ENCODE data around the gene IDE.
"Not testable (repeated sequence)": the region's sequence is repeated elsewhere in the genome, so short reads cannot be mapped to it uniquely, and the experiment has no call there.

The IDE gene

GRCh38 chr10:92419740-92420545 lies 153.9 kb downstream of the IDE start:
- DNase-seq (ENCODE audit: low read depth in 2 of 2), result no peak

DNA sequence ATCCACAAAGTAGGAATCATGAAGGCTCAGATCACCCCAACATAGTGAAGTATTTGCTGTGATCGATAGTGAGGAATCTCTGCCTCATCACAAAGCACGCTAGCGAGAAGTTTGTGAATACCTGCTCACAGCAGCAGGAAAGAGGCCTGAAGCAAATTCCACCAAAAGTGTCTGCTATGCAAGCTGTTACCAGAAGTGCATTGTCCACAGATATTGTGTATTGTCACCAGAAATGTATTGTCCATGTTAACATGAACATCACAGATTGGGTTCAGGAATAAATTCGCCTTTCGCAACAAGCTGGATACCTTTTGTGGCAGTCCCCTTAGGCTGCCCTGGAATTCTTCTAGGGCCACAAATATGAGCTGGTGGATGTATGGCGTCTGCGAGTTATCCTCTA lies 155.0 kb downstream of the IDE start:
- no peak for DNase-seq (ENCODE audit: low read depth in 2 of 2)

DNA sequence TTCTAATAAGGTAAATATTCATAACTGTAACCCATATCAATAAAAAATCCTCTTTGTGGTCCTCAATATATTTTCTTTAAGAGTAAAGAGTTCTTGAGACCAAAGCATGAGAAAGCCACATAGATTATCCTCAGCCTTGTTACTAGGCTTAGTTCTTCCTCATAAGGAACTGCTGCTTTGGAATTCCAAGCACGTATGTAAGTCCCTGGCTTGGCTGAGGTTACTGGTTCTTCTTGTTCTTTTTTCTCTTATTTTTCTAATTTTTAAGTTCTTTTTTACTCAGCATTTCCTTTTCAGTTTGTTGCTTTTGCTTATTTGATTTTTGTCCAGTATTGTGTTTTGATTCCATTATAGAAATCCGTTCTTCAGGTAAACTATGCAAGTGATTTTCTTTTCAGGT lies 155.7 kb downstream of the IDE start:
- no peak for DNase-seq (ENCODE audit: low read depth in 2 of 2)

GRCh38 chr10:92413519-92413918 lies 160.4 kb downstream of the IDE start:
- no peak for DNase-seq (ENCODE audit: low read depth in 2 of 2)

DNA sequence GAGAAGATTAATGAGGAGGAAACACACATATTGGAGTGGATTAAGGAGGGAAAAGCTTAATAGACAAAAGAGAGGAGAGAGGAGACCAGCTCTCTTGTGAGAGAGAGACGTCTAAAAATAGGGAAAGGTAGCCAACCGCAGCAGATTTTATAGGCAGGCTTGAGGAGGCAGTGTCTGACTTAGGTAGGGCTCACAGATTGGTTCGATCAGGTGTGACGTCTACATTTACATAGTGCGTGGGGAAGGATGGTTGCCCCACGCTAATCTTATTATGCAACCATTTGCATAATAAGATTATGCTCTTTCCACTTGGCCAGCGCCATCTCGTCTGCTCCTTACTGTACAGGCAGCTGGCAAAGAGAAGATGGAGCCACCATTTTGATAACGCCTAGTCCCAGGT lies 160.9 kb downstream of the IDE start:
- DNase-seq (ENCODE audit: low read depth in 2 of 2), result no peak

DNA sequence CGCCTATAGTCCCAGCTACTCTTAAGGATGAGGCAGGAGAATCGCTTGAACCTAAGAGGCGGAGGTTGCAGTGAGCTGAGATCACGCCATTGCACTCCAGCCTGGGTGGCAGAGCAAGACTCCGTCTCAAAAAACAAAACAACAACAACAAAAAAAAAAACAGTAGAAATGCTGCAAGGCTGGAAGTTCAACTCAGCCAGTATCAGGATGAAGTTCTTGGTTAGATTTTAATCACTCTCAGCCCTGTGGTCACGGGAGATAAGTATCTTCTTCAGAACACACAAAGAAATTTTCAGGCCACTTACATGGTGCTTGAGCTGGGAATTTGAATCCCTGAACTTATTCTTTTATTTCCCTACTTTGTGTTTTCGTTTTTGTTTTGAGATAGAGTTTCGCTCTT lies 162.5 kb downstream of the IDE start:
- DNase-seq (ENCODE audit: low read depth in 2 of 2), result no peak

DNA sequence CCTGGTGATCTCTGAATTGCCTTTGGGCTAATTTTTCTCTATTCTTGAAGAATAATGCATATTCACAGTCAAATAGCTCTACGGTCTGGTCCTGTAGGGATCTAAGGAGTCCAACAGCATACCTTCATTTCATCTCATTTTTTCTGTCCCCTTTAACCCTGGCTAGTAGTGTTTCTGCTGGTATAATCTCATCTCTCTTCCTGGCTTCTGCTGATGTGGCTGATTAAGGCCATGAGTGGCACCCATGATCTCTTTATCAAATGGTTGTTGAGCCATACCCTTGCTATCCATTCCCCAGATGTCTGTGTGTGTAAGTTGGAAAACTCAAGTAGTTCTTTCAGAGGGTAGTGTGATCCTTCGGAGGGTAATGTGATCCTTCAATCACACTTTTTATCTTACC lies 163.4 kb downstream of the IDE start:
- no peak for DNase-seq (ENCODE audit: low read depth in 2 of 2)

DNA sequence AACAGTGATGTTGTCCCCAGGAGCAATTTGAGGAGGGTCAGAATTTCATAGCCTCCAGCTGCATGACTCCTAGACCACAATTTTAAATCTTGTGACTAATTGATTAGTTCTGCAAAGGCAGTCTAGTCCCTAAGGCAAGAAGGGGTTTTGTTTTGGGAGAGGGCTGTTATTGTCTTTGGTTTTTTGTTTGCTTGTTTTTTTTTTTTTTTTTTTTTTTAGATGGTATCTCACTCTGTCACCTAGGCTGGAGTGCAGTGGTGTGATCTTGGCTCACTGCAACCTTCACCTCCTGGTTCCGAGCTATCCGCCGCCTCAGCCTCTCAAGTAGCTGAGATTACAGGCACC lies 165.9 kb downstream of the IDE start:
- DNase-seq (ENCODE audit: low read depth in 2 of 2), result no peak

DNA sequence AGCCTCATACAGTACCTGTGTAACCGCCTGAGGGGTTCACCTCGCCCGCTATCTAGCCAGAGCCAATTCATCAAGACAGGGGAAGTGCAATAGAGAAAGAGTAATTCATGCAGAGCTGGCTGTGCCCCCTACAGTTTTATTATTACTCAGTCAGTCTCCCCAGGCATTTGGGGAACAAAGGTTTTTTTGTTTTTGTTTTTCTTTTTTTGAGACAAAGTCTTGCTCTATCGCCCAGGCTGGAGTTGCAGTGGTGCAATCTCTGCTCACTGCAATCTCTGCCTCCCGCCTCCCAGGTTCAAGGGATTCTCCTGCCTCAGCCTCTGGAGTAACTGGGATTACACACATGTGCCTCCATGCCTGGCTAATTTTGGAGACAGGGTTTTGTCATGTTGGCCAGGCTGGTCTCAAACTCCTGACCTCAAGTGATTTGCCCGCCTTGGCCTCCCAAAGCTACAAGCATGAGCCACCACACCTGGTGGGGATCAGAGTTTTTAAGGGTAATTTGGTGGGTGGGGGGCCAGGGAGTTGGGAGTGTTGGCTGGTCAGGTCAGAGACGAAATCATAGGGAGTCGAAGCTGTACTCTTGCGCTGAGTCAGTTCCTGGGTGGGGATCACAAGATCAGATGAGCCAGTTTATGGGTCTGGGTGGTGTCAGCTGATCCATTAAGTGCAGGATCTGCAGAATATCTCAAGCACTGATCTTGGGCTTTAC lies 166.4 kb downstream of the IDE start:
- no peak for DNase-seq (ENCODE audit: low read depth in 2 of 2)

GRCh38 chr10:92405419-92405924 lies 168.4 kb downstream of the IDE start:
- DNase-seq (ENCODE audit: low read depth in 2 of 2), result no peak

GRCh38 chr10:92404612-92405418 lies 169.1 kb downstream of the IDE start:
- DNase-seq (ENCODE audit: low read depth in 2 of 2), result no peak

- DNase-seq (ENCODE audit: low read depth in 2 of 2), result not testable (repeated sequence)
These were observed 171.7 kb downstream of the IDE start for GRCh38 chr10:92402234-92402633.
